H9 (cell line): ENCODE measurements around the gene HCCS. TPM values are rescaled to one million over a fixed set of nuclear protein-coding genes. Genes with fewer than 3 reads are reported as not detected.

Experiments used
- DNase-seq: peaks from one replicate; pipeline ENCODE4 v3.0.0-alpha.2; 2017
- H2AFZ ChIP-seq: one replicate; pipeline ENCODE4 v1.6.1; 2013; ENCODE audit warnings: mild to moderate bottlenecking, low read length, control low read depth, moderate library complexity
- H2AK5ac ChIP-seq: 2 replicates; pipeline ENCODE4 v1.6.1; 2013; ENCODE audit warnings: low read length, control low read depth, mixed read lengths; ENCODE audit not compliant: insufficient read length
- H2BK120ac ChIP-seq: one replicate; pipeline ENCODE4 v1.6.1; 2013; ENCODE audit warnings: low read depth, mild to moderate bottlenecking, low read length, control low read depth, inconsistent platforms; ENCODE audit not compliant: poor library complexity, severe bottlenecking
- H2BK12ac ChIP-seq: 2 replicates; pipeline ENCODE4 v1.6.1; 2013; ENCODE audit warnings: low read length, control low read depth, mixed read lengths, low read depth; ENCODE audit not compliant: insufficient read length
- H2BK15ac ChIP-seq: 2 replicates; pipeline ENCODE4 v1.6.1; 2013; ENCODE audit warnings: low read depth, low read length, control low read depth
- H2BK20ac ChIP-seq: one replicate; pipeline ENCODE4 v1.6.1; 2013; ENCODE audit warnings: low read depth, mild to moderate bottlenecking, low read length, control low read depth, inconsistent platforms; ENCODE audit not compliant: poor library complexity, severe bottlenecking
- H2BK5ac ChIP-seq: 2 replicates; pipeline ENCODE4 v1.6.1; 2013; ENCODE audit warnings: low read length, control low read depth, mixed read lengths; ENCODE audit not compliant: insufficient read length
- H3K14ac ChIP-seq: 2 replicates; pipeline ENCODE4 v1.6.1; 2013; ENCODE audit warnings: low read length, control low read depth; ENCODE audit not compliant: insufficient read depth
- H3K18ac ChIP-seq: 2 replicates; pipeline ENCODE4 v1.6.1; 2013; ENCODE audit warnings: low read depth, mild to moderate bottlenecking, mixed read lengths, low read length, control low read depth; ENCODE audit not compliant: insufficient read length
- H3K23ac ChIP-seq: 2 replicates; pipeline ENCODE4 v1.6.1; 2013; ENCODE audit warnings: low read length, control low read depth, mixed read lengths, low read depth; ENCODE audit not compliant: insufficient read length
- H3K23me2 ChIP-seq: 2 replicates; pipeline ENCODE4 v1.6.1; 2013; ENCODE audit warnings: low read depth, mild to moderate bottlenecking, mixed read lengths, low read length, control low read depth; ENCODE audit not compliant: insufficient read length, poor library complexity, severe bottlenecking
- H3K27ac ChIP-seq: 2 replicates; pipeline ENCODE4 v1.5.1; 2013; ENCODE audit warnings: low read length, control low read depth, mixed read lengths, low read depth; ENCODE audit not compliant: insufficient read length
- H3K27me3 ChIP-seq: 2 replicates; pipeline ENCODE4 v1.6.1; 2013; ENCODE audit warnings: low read length, control low read depth, inconsistent platforms; ENCODE audit not compliant: insufficient read depth
- H3K4ac ChIP-seq: 2 replicates; pipeline ENCODE4 v1.6.1; 2013; ENCODE audit warnings: low read depth, mild to moderate bottlenecking, control low read depth, inconsistent platforms, low read length, moderate library complexity
- H3K4me1 ChIP-seq: 2 replicates; pipeline ENCODE4 v1.6.1; 2013; ENCODE audit warnings: low read length, control low read depth, inconsistent platforms; ENCODE audit not compliant: insufficient read depth
- H3K4me2 ChIP-seq: 2 replicates; pipeline ENCODE4 v1.6.1; 2013; ENCODE audit warnings: low read length, control low read depth, mixed read lengths; ENCODE audit not compliant: insufficient read length, insufficient read depth
- H3K56ac ChIP-seq: 2 replicates; pipeline ENCODE4 v1.6.1; 2013; ENCODE audit warnings: low read depth, mild to moderate bottlenecking, mixed read lengths, low read length, control low read depth; ENCODE audit not compliant: insufficient read length
- H3K79me1 ChIP-seq: 2 replicates; pipeline ENCODE4 v1.6.1; 2013; ENCODE audit warnings: low read depth, mild to moderate bottlenecking, moderate library complexity, low read length, control low read depth, inconsistent platforms; ENCODE audit not compliant: insufficient read depth, poor library complexity, severe bottlenecking
- H3K79me2 ChIP-seq: 2 replicates; pipeline ENCODE4 v1.6.1; 2013; ENCODE audit warnings: low read length, control low read depth, inconsistent platforms; ENCODE audit not compliant: insufficient read depth
- H3K9ac ChIP-seq: 2 replicates; pipeline ENCODE4 v1.6.1; 2013; ENCODE audit warnings: low read length, control low read depth, mixed read lengths; ENCODE audit not compliant: insufficient read length; ENCODE audit errors: extremely low read depth
- H3K9me3 ChIP-seq: one replicate; pipeline ENCODE4 v1.6.1; 2013; ENCODE audit warnings: low read depth, low read length, inconsistent platforms; ENCODE audit not compliant: control insufficient read depth
- H3T11ph ChIP-seq: one replicate; pipeline ENCODE4 v1.6.1; 2013; ENCODE audit warnings: mild to moderate bottlenecking, low read length, control low read depth, inconsistent platforms
- H4K20me1 ChIP-seq: one replicate; pipeline ENCODE4 v1.6.1; 2013; ENCODE audit not compliant: control insufficient read depth, insufficient read length, insufficient read depth
- H4K5ac ChIP-seq: 2 replicates; pipeline ENCODE4 v1.6.1; 2013; ENCODE audit warnings: low read depth, mild to moderate bottlenecking, mixed read lengths, low read length, control low read depth; ENCODE audit not compliant: insufficient read length
- H4K8ac ChIP-seq: replicated peaks from 2 replicates; pipeline ENCODE4 v1.6.1; 2013; ENCODE audit warnings: low read length, control low read depth, mixed read lengths, low read depth; ENCODE audit not compliant: insufficient read length
- H4K91ac ChIP-seq: 2 replicates; pipeline ENCODE4 v1.6.1; 2013; ENCODE audit warnings: low read depth, mild to moderate bottlenecking, moderate library complexity, mixed read lengths, low read length, control low read depth; ENCODE audit not compliant: insufficient read length
- H3K27ac Mint-ChIP-seq, 3 experiments: 2 replicates in 2 of 3; 3 replicates in 1 of 3; pipeline ENCODE4 v1.8.0; 2020 to 2021; ENCODE audit warnings: mixed read lengths in 3 of 3, mild to moderate bottlenecking in 1 of 3, moderate library complexity in 1 of 3
- H3K27me3 Mint-ChIP-seq: 2 replicates; pipeline ENCODE4 v1.8.0; 2021; ENCODE audit warnings: low read depth, mild to moderate bottlenecking, moderate library complexity, mixed read lengths
- H3K36me3 Mint-ChIP-seq, 3 experiments: 2 replicates in 2 of 3; 3 replicates in 1 of 3; pipeline ENCODE4 v1.8.0; 2020 to 2021; ENCODE audit warnings: low read depth in 3 of 3, mixed read lengths in 3 of 3; ENCODE audit not compliant: insufficient read depth in 1 of 3
- H3K4me1 Mint-ChIP-seq, 2 experiments: 2 replicates each; pipeline ENCODE4 v1.8.0; 2020; ENCODE audit warnings: mixed read lengths in 2 of 2
- H3K4me3 Mint-ChIP-seq, 2 experiments: 2 replicates in 1 of 2; 3 replicates in 1 of 2; pipeline ENCODE4 v1.8.0; 2020 to 2021; ENCODE audit warnings: mild to moderate bottlenecking in 2 of 2, mixed read lengths in 2 of 2, moderate library complexity in 1 of 2
- H3K9me3 Mint-ChIP-seq, 2 experiments: 2 replicates in 1 of 2; 3 replicates in 1 of 2; pipeline ENCODE4 v1.8.0; 2020; ENCODE audit warnings: mild to moderate bottlenecking in 2 of 2, mixed read lengths in 2 of 2, moderate library complexity in 1 of 2
- WGBS: extraction: QIAGEN DNeasy Blood & Tissue Kit; methylation state at CpG from one replicate; pipeline ENCODE4 v1.1.7; 2013; ENCODE audit warnings: missing lambda C conversion rate, low lambda C conversion rate, mixed read lengths; ENCODE audit not compliant: insufficient read length; ENCODE audit errors: extremely low coverage; 5-methylcytosine and 5-hydroxymethylcytosine counted together
- total RNA-seq: library from RNA; stranded (reverse); gene quantifications from 2 replicates; pipeline ENCODE4 v1.2.1, GENCODE V29; 2021
- TF ChIP-seq, protein P1 (sequence below): fragments of 200-600 bp; sonication (generic); conservative IDR thresholded peaks from 3 replicates; pipeline ENCODE4 v1.8.0; 2021; ENCODE audit warnings: antibody characterized with exemption, mild to moderate bottlenecking

Gene HCCS
- total RNA-seq, 1 experiment from 2014 or later, result 39.2 TPM

DNA sequence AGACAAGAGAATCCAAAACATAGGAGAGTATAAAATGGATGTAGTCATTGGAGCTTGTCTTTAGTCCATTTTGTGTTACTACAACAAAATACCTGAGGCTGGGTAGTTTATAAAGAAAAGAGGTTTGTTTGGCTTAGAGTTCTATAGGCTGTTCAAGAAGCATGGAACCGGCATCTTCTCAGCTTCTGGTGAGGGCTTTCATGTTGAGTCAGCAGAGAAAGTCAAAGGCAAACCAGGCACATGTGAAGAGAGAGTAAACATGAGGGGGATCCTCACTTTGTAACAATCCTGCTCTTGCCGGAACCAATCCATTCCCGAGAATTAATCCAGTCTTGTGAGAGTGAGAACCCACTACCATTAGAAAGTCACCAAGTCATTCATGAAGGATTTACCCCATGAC is 8.1 kb upstream of the HCCS start:
- WGBS, result no CpG with 5 or more reads among the region's 3 CpGs
- H3K18ac ChIP-seq, result no peak overlapping the region
- no peak overlapping the region for H3K23ac ChIP-seq
- H3K27ac Mint-ChIP-seq, result no peak overlapping the region
- H3K9me3 ChIP-seq, result peaks cover 4% of the 10 kb centered on the region
- no peak overlapping the region for H2BK15ac ChIP-seq
- H3K36me3 Mint-ChIP-seq, result peaks cover 4 to 7% (median 7%) of the 10 kb centered on the region in 3 experiments; a peak in 5 of 7 replicates
- H4K5ac ChIP-seq, result no peak overlapping the region
- H3K79me1 ChIP-seq, result no peaks in the 10 kb centered on the region
- H3K4ac ChIP-seq, result no peak overlapping the region
- H3K4me1 ChIP-seq, result peaks cover 3% of the 10 kb centered on the region; the same call in 1 of the 2 replicates
- no peaks in the 10 kb centered on the region for H3K23me2 ChIP-seq
- H4K91ac ChIP-seq, result no peak overlapping the region
- H2AK5ac ChIP-seq, result no peak overlapping the region
- H3K4me1 Mint-ChIP-seq, result peaks cover 8 to 12% of the 10 kb centered on the region in 2 experiments; a peak in 2 of 4 replicates
- H3K14ac ChIP-seq, result no peak overlapping the region
- H3K79me2 ChIP-seq, result no peaks in the 10 kb centered on the region
- no peaks in the 10 kb centered on the region for H4K20me1 ChIP-seq
- H2BK5ac ChIP-seq, result no peak overlapping the region
- TF ChIP-seq, protein P1, sequence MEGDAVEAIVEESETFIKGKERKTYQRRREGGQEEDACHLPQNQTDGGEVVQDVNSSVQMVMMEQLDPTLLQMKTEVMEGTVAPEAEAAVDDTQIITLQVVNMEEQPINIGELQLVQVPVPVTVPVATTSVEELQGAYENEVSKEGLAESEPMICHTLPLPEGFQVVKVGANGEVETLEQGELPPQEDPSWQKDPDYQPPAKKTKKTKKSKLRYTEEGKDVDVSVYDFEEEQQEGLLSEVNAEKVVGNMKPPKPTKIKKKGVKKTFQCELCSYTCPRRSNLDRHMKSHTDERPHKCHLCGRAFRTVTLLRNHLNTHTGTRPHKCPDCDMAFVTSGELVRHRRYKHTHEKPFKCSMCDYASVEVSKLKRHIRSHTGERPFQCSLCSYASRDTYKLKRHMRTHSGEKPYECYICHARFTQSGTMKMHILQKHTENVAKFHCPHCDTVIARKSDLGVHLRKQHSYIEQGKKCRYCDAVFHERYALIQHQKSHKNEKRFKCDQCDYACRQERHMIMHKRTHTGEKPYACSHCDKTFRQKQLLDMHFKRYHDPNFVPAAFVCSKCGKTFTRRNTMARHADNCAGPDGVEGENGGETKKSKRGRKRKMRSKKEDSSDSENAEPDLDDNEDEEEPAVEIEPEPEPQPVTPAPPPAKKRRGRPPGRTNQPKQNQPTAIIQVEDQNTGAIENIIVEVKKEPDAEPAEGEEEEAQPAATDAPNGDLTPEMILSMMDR, result no peak
- H2BK20ac ChIP-seq, result no peak overlapping the region
- no peak overlapping the region for H4K8ac ChIP-seq
- H3K9ac ChIP-seq, result no peak overlapping the region
- peaks cover 51 to 59% of the 10 kb centered on the region in 2 experiments for H3K9me3 Mint-ChIP-seq
- no peak overlapping the region for H3K4me2 ChIP-seq
- H3K4me3 Mint-ChIP-seq, result no peak overlapping the region
- H2BK12ac ChIP-seq, result no peak overlapping the region
- H3T11ph ChIP-seq, result no peak overlapping the region
- DNase-seq, result no peak
- H3K27me3 Mint-ChIP-seq, result no peaks in the 10 kb centered on the region
- no peak overlapping the region for H3K27ac ChIP-seq
- H3K27me3 ChIP-seq, result no peaks in the 10 kb centered on the region
- H2AFZ ChIP-seq, result no peak overlapping the region
- H2BK120ac ChIP-seq, result no peak overlapping the region
- H3K56ac ChIP-seq, result no peak overlapping the region
